Osteoblast (primary cell): Measurements from ENCODE around the gene PDE6G. TPM values are rescaled to one million over a fixed set of nuclear protein-coding genes. Genes with fewer than 3 reads are reported as not detected.

Experiments used
- DNase-seq: peaks from one replicate; pipeline ENCODE4 v3.0.0; 2011; ENCODE audit warnings: low spot score, mixed read lengths; ENCODE audit not compliant: insufficient read length; ENCODE audit errors: missing footprints
- H2AFZ ChIP-seq: 2 replicates; pipeline ENCODE4 v1.6.0; 2011; ENCODE audit warnings: mild to moderate bottlenecking, low read length
- H3K27ac ChIP-seq: 2 replicates; pipeline ENCODE4 v1.5.1; 2011; ENCODE audit warnings: mild to moderate bottlenecking, low read depth, low read length, moderate library complexity
- H3K27me3 ChIP-seq: 2 replicates; pipeline ENCODE4 v1.6.0; 2012; ENCODE audit warnings: mild to moderate bottlenecking, control low read depth, inconsistent platforms, low read length, moderate library complexity; ENCODE audit not compliant: insufficient read depth
- H3K36me3 ChIP-seq: 2 replicates; pipeline ENCODE4 v1.5.1; 2011; ENCODE audit warnings: mild to moderate bottlenecking, low read length, control low read depth, moderate library complexity; ENCODE audit not compliant: insufficient read depth
- H3K4me1 ChIP-seq: 2 replicates; pipeline ENCODE4 v1.5.1; 2011; ENCODE audit warnings: mild to moderate bottlenecking, low read length, control low read depth, moderate library complexity; ENCODE audit not compliant: insufficient read depth
- H3K4me2 ChIP-seq: 2 replicates; pipeline ENCODE4 v1.6.0; 2011; ENCODE audit warnings: mild to moderate bottlenecking, low read length; ENCODE audit not compliant: insufficient read depth
- H3K4me3 ChIP-seq: fragments of 200-600 bp; sonication (generic); 3 replicates; pipeline ENCODE4 v1.5.1; 2012; ENCODE audit warnings: mild to moderate bottlenecking, low read length, inconsistent platforms; ENCODE audit not compliant: insufficient read depth
- H3K79me2 ChIP-seq: 2 replicates; pipeline ENCODE4 v1.6.0; 2012; ENCODE audit warnings: mild to moderate bottlenecking, low read length, control low read depth, inconsistent platforms; ENCODE audit not compliant: insufficient read depth
- H3K9me3 ChIP-seq: 2 replicates; pipeline ENCODE4 v1.5.1; 2011; ENCODE audit warnings: low read depth, low read length, control low read depth
- H4K20me1 ChIP-seq: 2 replicates; pipeline ENCODE4 v1.6.0; 2012; ENCODE audit warnings: mild to moderate bottlenecking, low read length, control low read depth; ENCODE audit not compliant: insufficient read depth
- CTCF ChIP-seq: IDR thresholded peaks from 2 replicates; pipeline ENCODE4 v1.5.1; 2011; ENCODE audit warnings: mild to moderate bottlenecking, low read depth, low read length, moderate library complexity; ENCODE audit errors: extremely low read depth
- total RNA-seq: library from RNA; depleted of rRNA; stranded (reverse); fragments of >200 nt; gene quantifications from 2 replicates; pipeline ENCODE4 v1.2.3, GENCODE V29; 2012

The PDE6G gene
- total RNA-seq, 1 donor: not detected

DNA sequence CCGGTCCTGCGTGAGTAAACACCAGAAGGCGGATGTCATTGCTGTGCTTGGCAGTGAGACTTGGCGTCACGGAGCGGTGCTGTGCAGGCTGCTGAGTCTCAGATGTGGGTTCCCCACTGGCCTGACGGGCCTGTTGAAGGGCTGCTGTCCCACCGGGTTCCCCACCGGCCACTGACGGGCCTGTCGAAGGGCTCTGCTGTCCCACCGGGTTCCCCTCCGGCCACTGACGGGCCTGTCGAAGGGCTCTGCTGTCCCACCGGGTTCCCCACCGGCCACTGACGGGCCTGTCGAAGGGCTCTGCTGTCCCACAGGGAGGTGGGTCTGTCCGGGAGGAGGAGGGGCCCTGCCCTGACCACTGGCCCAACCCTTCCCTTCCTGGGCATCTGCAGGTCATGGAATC lies 30.3 kb upstream of the PDE6G start:
- H3K4me1 ChIP-seq: peaks cover 23% of the 10 kb centered on the region
- no peak overlapping the region for H3K4me2 ChIP-seq
- no peak overlapping the region for H3K4me3 ChIP-seq
- TF ChIP-seq CTCF: no peak
- H3K79me2 ChIP-seq: peaks cover 96% of the 10 kb centered on the region
- no peaks in the 10 kb centered on the region for H3K27me3 ChIP-seq
- H3K27ac ChIP-seq: no peak overlapping the region
- peaks cover 75% of the 10 kb centered on the region for H4K20me1 ChIP-seq
- H3K9me3 ChIP-seq: no peaks in the 10 kb centered on the region
- no peak for DNase-seq
- no peak overlapping the region for H2AFZ ChIP-seq
- peaks cover 62% of the 10 kb centered on the region for H3K36me3 ChIP-seq

GRCh38 chr17:81685108-81685507 lies 28.8 kb upstream of the PDE6G start:
- Histone ChIP-seq H4K20me1 (peaks cover 65% of the 10 kb centered on the region), H3K4me2 (peak overlapping the region; percentile 91), H3K4me1 (peaks cover 23% of the 10 kb centered on the region), H2AFZ (no peak overlapping the region), H3K27me3 (no peaks in the 10 kb centered on the region), H3K9me3 (no peaks in the 10 kb centered on the region), H3K79me2 (peaks cover 93% of the 10 kb centered on the region), H3K36me3 (peaks cover 51% of the 10 kb centered on the region), H3K4me3 (peak overlapping the region; percentile 97), H3K27ac (peak overlapping the region; percentile 91)
- peak; percentile 99 for DNase-seq
- no peak for TF ChIP-seq CTCF

- Histone ChIP-seq H2AFZ (no peak overlapping the region), H3K9me3 (no peaks in the 10 kb centered on the region), H3K4me1 (peaks cover 23% of the 10 kb centered on the region), H3K27me3 (no peaks in the 10 kb centered on the region), H3K4me2 (peak overlapping the region; percentile 91), H3K36me3 (peaks cover 45% of the 10 kb centered on the region), H3K27ac (peak overlapping the region; percentile 91), H4K20me1 (peaks cover 59% of the 10 kb centered on the region), H3K79me2 (peaks cover 93% of the 10 kb centered on the region), H3K4me3 (peak overlapping the region; percentile 97)
- TF ChIP-seq CTCF: no peak
- DNase-seq: peak; percentile 99
Measured at GRCh38 chr17:81684442-81684911, 28.1 kb upstream of the PDE6G start.

DNA sequence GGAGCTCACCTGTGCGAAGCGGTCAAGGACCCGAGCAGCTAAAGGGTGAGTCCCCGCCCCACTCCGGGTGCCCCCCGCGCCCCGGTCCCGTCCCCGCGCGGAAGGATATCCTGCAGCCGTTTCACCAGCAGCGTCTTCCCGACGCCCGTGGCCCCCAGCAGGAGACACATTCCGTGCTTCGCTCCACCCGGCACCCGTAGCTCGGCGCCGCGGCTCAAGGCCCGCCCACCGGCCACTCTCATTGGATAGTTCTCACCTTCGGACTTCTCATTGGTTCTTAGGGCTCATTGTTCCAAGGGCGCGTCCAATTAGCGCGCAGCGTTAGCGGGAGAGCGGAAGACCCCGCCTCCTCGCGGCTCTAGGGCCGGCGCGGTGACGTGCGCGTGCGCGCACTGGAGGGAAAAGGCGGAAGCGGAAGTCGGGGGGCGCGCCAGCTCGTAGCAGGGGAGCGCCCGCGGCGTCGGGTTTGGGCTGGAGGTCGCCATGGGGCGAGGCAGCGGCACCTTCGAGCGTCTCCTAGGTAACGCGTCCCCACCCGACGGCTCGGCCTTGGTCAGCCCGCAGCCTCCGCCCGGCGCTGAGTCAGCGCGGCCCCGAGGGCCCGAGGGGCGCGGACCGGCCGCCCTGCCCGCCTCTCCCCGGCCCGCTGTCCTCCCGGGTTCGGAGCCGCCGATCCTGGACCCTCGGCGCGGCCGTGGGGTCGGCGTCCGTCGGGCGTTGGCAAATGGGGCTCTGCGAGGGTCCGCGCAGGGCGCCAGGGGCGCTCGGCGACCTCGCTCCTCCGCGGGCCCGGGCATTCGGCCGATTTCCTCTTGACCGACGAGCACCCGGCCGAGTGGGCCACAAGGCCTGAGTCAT lies 27.5 kb upstream of the PDE6G start, which contains the start of the genes ARL16 and HGS:
TSS of gene ARL16 (minus strand) at position 214 of the 858 bp plus-strand sequence. CDS start at position 170, 44 bp downstream.
TSS of gene HGS (plus strand) at position 428 of the 858 bp plus-strand sequence. CDS start at position 484, 56 bp downstream.
- Histone ChIP-seq H3K4me3 (peak within 1 kb of the TSS; percentile 97), H3K79me2 (peaks cover 86% of the 10 kb centered on the region), H3K27ac (peak within 1 kb of the TSS; percentile 91), H3K9me3 (no peaks in the 10 kb centered on the region), H3K36me3 (peaks cover 40% of the 10 kb centered on the region), H3K4me1 (peaks cover 23% of the 10 kb centered on the region), H3K4me2 (peak within 1 kb of the TSS; percentile 97), H2AFZ (peak within 1 kb of the TSS; percentile 78), H4K20me1 (peaks cover 52% of the 10 kb centered on the region), H3K27me3 (no peaks in the 10 kb centered on the region)
- TF ChIP-seq CTCF: no peak
- peak; percentile 100 for DNase-seq
